ENCODE data around the gene RTN3. TPM values are rescaled to one million over a fixed set of nuclear protein-coding genes. Genes with fewer than 3 reads are reported as not detected.

The RTN3 gene
- total RNA-seq, 1 experiment from 2014 or later = 95.0 TPM

GRCh38 chr11:63694596-63694995 is 13.3 kb downstream of the RTN3 start:
- peaks cover 71% of the 10 kb centered on the region for H3K79me2 ChIP-seq (ENCODE audit: insufficient read depth, low read length)
- intact Hi-C loops (cut with micrococcal nuclease) = no loop called here

GRCh38 chr11:63698976-63699733 is 17.9 kb downstream of the RTN3 start:
- Histone ChIP-seq H3K4me2 (ENCODE audit: low read length) (no peak overlapping the region), H3K9ac (ENCODE audit: low read length) (no peak overlapping the region), H3K9me3 (ENCODE audit: control insufficient read depth in 1 of 2, insufficient read depth in 1 of 2, low read depth in 1 of 2, low read length in 2 of 2) (no peaks in the 10 kb centered on the region), H3K79me2 (ENCODE audit: insufficient read depth, low read length) (peaks cover 60% of the 10 kb centered on the region), H3K27ac (ENCODE audit: low read depth, low read length) (no peak overlapping the region), H3K9me2 (ENCODE audit: insufficient read depth) (no peaks in the 10 kb centered on the region), H3K4me3 (replicated peaks in 1 of 2; ENCODE audit: low read depth in 1 of 2, low read length in 2 of 2) (no peak overlapping the region), H3K4me1 (ENCODE audit: control insufficient read depth in 1 of 2, insufficient read depth in 2 of 2, low read length in 2 of 2) (peaks cover 0 to 2% of the 10 kb centered on the region in 2 experiments; a peak in 1 of 4 replicates), H3K36me3 (ENCODE audit: control insufficient read depth in 1 of 2, insufficient read depth in 2 of 2, low read length in 2 of 2) (no peaks in the 10 kb centered on the region), H3K27me3 (ENCODE audit: insufficient read depth, low read length) (no peaks in the 10 kb centered on the region), H4K20me1 (ENCODE audit: insufficient read depth) (0 out of 2 replicates have a peak, but pooled peaks cover 6% of the 10 kb centered on the region), H2AFZ (ENCODE audit: low read depth, low read length, poor library complexity, severe bottlenecking) (no peak overlapping the region)
- ChIA-PET CTCF (no interaction called here), POLR2A (interaction anchor here (1.8 kb wide), 1 partner anchor 10 kb away, joined by 6 read pairs; no protein-coding TSS in a partner anchor), RAD21 (ENCODE audit: low non-redundant PET in 1 of 2, low total read pairs in 2 of 2, uncharacterized antibody in 2 of 2, unreplicated experiment in 2 of 2) (no interaction called here)
- no peak for ATAC-seq
- TF ChIP-seq YY1 (IDR thresholded peaks at IDR 0.05; ENCODE audit: extremely low read depth, insufficient replicate concordance, low read depth, low read length) (no peak), TCF7L2 (IDR thresholded peaks at IDR 0.05; ENCODE audit: borderline replicate concordance, extremely low read depth, insufficient read depth, insufficient read length) (no peak), CBX3 (IDR thresholded peaks at IDR 0.05; ENCODE audit: low read depth) (no peak), POLR2A (IDR thresholded peaks at IDR 0.05; ENCODE audit: borderline replicate concordance, extremely low read depth, insufficient read depth, insufficient read length) (no peak), ZFX (IDR thresholded peaks at IDR 0.05) (no peak), MAX (IDR thresholded peaks at IDR 0.05) (no peak), EZH2 (IDR thresholded peaks at IDR 0.05) (no peak), EZH2phosphoT487 (IDR thresholded peaks at IDR 0.05; ENCODE audit: borderline replicate concordance) (no peak), ATF3 (IDR thresholded peaks at IDR 0.05) (no peak), ELF1 (IDR thresholded peaks at IDR 0.05; ENCODE audit: borderline replicate concordance, low read depth) (no peak), RAD21 (IDR thresholded peaks at IDR 0.05; ENCODE audit: low read depth) (no peak), POLR2AphosphoS5 (IDR thresholded peaks at IDR 0.05; ENCODE audit: low read depth, low read length) (no peak), ZBTB33 (IDR thresholded peaks at IDR 0.05; ENCODE audit: extremely low read depth, insufficient replicate concordance, low read length) (no peak), JUND (IDR thresholded peaks at IDR 0.05) (no peak), EGR1 (IDR thresholded peaks at IDR 0.05; ENCODE audit: low read depth) (no peak), SIN3A (IDR thresholded peaks at IDR 0.05; ENCODE audit: low read depth) (no peak)
- no peak for DNase-seq (ENCODE audit: low read depth, low spot score)
- intact Hi-C loops (cut with micrococcal nuclease) = no loop called here
- no TSS peak for BruUV-seq (replicated peaks)

More at GRCh38 chr11:63694596-63694995, 13.3 kb downstream of the RTN3 start:
- no peaks in the 10 kb centered on the region for H3K9me3 ChIP-seq (ENCODE audit: control insufficient read depth in 1 of 2, insufficient read depth in 1 of 2, low read depth in 1 of 2, low read length in 2 of 2)
- no TSS peak for BruUV-seq (replicated peaks)
- POLR2A ChIA-PET = interaction anchor here (1.0 kb wide), 1 partner anchor 13 kb away, joined by 4 read pairs; the partner anchor contains the start of gene RTN3
- RAD21 ChIA-PET (ENCODE audit: low non-redundant PET in 1 of 2, low total read pairs in 2 of 2, uncharacterized antibody in 2 of 2, unreplicated experiment in 2 of 2) = no interaction called here
- H2AFZ ChIP-seq (ENCODE audit: low read depth, low read length, poor library complexity, severe bottlenecking) = no peak overlapping the region
- no peak for ATAC-seq
- no peak overlapping the region for H3K4me3 ChIP-seq (replicated peaks in 1 of 2; ENCODE audit: low read depth in 1 of 2, low read length in 2 of 2)
- DNase-seq (ENCODE audit: low read depth, low spot score) = no peak
- no peaks in the 10 kb centered on the region for H3K27me3 ChIP-seq (ENCODE audit: insufficient read depth, low read length)
- CTCF ChIA-PET = no interaction called here
- H3K4me2 ChIP-seq (ENCODE audit: low read length) = no peak overlapping the region
- 0 out of 2 replicates have a peak, but pooled peaks cover 6% of the 10 kb centered on the region for H4K20me1 ChIP-seq (ENCODE audit: insufficient read depth)
- TF ChIP-seq FOSL1 (IDR thresholded peaks at IDR 0.05; ENCODE audit: low read depth) = no peak
- TF ChIP-seq SIN3A (IDR thresholded peaks at IDR 0.05; ENCODE audit: low read depth) = no peak
- no peak for TF ChIP-seq EZH2 (IDR thresholded peaks at IDR 0.05)
- no peak for TF ChIP-seq CEBPB (IDR thresholded peaks at IDR 0.05; ENCODE audit: low read depth)
- TF ChIP-seq ZNF274 (IDR thresholded peaks at IDR 0.05; ENCODE audit: low read depth, low read length) = no peak
- no peak for TF ChIP-seq YY1 (IDR thresholded peaks at IDR 0.05; ENCODE audit: extremely low read depth, insufficient replicate concordance, low read depth, low read length)
- TF ChIP-seq POLR2AphosphoS5 (IDR thresholded peaks at IDR 0.05; ENCODE audit: low read depth, low read length) = no peak
- no peak overlapping the region for H3K27ac ChIP-seq (ENCODE audit: low read depth, low read length)
- no peaks in the 10 kb centered on the region for H3K36me3 ChIP-seq (ENCODE audit: control insufficient read depth in 1 of 2, insufficient read depth in 2 of 2, low read length in 2 of 2)
- H3K9me2 ChIP-seq (ENCODE audit: insufficient read depth) = no peaks in the 10 kb centered on the region
- no peak overlapping the region for H3K9ac ChIP-seq (ENCODE audit: low read length)
- H3K4me1 ChIP-seq (ENCODE audit: control insufficient read depth in 1 of 2, insufficient read depth in 2 of 2, low read length in 2 of 2) = peaks cover 0 to under 1% of the 10 kb centered on the region in 2 experiments; a peak in 1 of 4 replicates
